ENCODE data around the gene CEP192.
"Not testable (repeated sequence)": the region's sequence is repeated elsewhere in the genome, so short reads cannot be mapped to it uniquely, and the experiment has no call there.

Gene CEP192

GRCh38 chr18:13022644-13023043 lies 31.5 kb downstream of the CEP192 start:
- no peak for DNase-seq (ENCODE audit: extremely low read depth in 1 of 2, low read depth in 1 of 2)

- no peak for DNase-seq (ENCODE audit: extremely low read depth in 1 of 2, low read depth in 1 of 2)
Measured at GRCh38 chr18:13025233-13025632, 34.1 kb downstream of the CEP192 start.

GRCh38 chr18:13026583-13027270 lies 35.6 kb downstream of the CEP192 start:
- DNase-seq (ENCODE audit: extremely low read depth in 1 of 2, low read depth in 1 of 2) = no peak

GRCh38 chr18:13028869-13029268 lies 37.7 kb downstream of the CEP192 start:
- no peak for DNase-seq (ENCODE audit: extremely low read depth in 1 of 2, low read depth in 1 of 2)

GRCh38 chr18:13032173-13032572 lies 41.0 kb downstream of the CEP192 start:
- DNase-seq (ENCODE audit: extremely low read depth in 1 of 2, low read depth in 1 of 2) = no peak

GRCh38 chr18:13035249-13035914 lies 44.2 kb downstream of the CEP192 start:
- DNase-seq (ENCODE audit: extremely low read depth in 1 of 2, low read depth in 1 of 2) = no peak

GRCh38 chr18:13036622-13037320 lies 45.6 kb downstream of the CEP192 start:
- DNase-seq (ENCODE audit: extremely low read depth in 1 of 2, low read depth in 1 of 2) = no peak

- DNase-seq (ENCODE audit: extremely low read depth in 1 of 2, low read depth in 1 of 2) = no peak
Measured at GRCh38 chr18:13039806-13040205, 48.6 kb downstream of the CEP192 start.

GRCh38 chr18:13043066-13043465 lies 51.9 kb downstream of the CEP192 start:
- DNase-seq (ENCODE audit: extremely low read depth in 1 of 2, low read depth in 1 of 2) = no peak

- no peak for DNase-seq (ENCODE audit: extremely low read depth in 1 of 2, low read depth in 1 of 2)
Measured at GRCh38 chr18:13048061-13048595, 57.0 kb downstream of the CEP192 start.

- DNase-seq (ENCODE audit: extremely low read depth in 1 of 2, low read depth in 1 of 2) = no peak
Measured at GRCh38 chr18:13051159-13051558, 60.0 kb downstream of the CEP192 start.

GRCh38 chr18:13051950-13052349 lies 60.8 kb downstream of the CEP192 start:
- no peak for DNase-seq (ENCODE audit: extremely low read depth in 1 of 2, low read depth in 1 of 2)

- no peak for DNase-seq (ENCODE audit: extremely low read depth in 1 of 2, low read depth in 1 of 2)
Measured at GRCh38 chr18:13054336-13054735, 63.2 kb downstream of the CEP192 start.

GRCh38 chr18:13061630-13062189 lies 70.5 kb downstream of the CEP192 start:
- DNase-seq (ENCODE audit: extremely low read depth in 1 of 2, low read depth in 1 of 2) = no peak

GRCh38 chr18:13067124-13067523 lies 76.0 kb downstream of the CEP192 start:
- DNase-seq (ENCODE audit: extremely low read depth in 1 of 2, low read depth in 1 of 2) = no peak

- no peak for DNase-seq (ENCODE audit: extremely low read depth in 1 of 2, low read depth in 1 of 2)
Measured at GRCh38 chr18:13067966-13068365, 76.8 kb downstream of the CEP192 start.

- DNase-seq (ENCODE audit: extremely low read depth in 1 of 2, low read depth in 1 of 2) = no peak
Measured at GRCh38 chr18:13070460-13070859, 79.3 kb downstream of the CEP192 start.

- no peak for DNase-seq (ENCODE audit: extremely low read depth in 1 of 2, low read depth in 1 of 2)
Measured at GRCh38 chr18:13076886-13077285, 85.7 kb downstream of the CEP192 start.

GRCh38 chr18:13077473-13077872 lies 86.3 kb downstream of the CEP192 start:
- no peak for DNase-seq (ENCODE audit: extremely low read depth in 1 of 2, low read depth in 1 of 2)

- DNase-seq (ENCODE audit: extremely low read depth in 1 of 2, low read depth in 1 of 2) = not testable (repeated sequence)
Measured at GRCh38 chr18:13078065-13078464, 86.9 kb downstream of the CEP192 start.

- no peak for DNase-seq (ENCODE audit: extremely low read depth in 1 of 2, low read depth in 1 of 2)
Measured at GRCh38 chr18:13086906-13087305, 95.7 kb downstream of the CEP192 start.
